Uterus (tissue), 2 donors: Measurements from ENCODE around the gene SLC2A6.

Experiments
- CTCF ChIP-seq, 4 experiments: fragments of 200-600 bp in 2 of 4; fragments of 450-650 bp in 2 of 4; sonication (generic) in 2 of 4; IDR thresholded peaks; one replicate each; pipeline ENCODE4 v1.5.1; 2016 to 2019; ENCODE audit warnings: antibody characterized with exemption in 4 of 4, mild to moderate bottlenecking in 2 of 4, moderate library complexity in 1 of 4
- POLR2A ChIP-seq, 2 donors: fragments of 450-650 bp; IDR thresholded peaks; one replicate each; pipeline ENCODE4 v1.6.1; 2016; ENCODE audit warnings: antibody characterized with exemption in 2 of 2, mild to moderate bottlenecking in 1 of 2, moderate library complexity in 1 of 2

GRCh38 chr9:133461975-133462374 lies 16.9 kb downstream of the SLC2A6 start:
- TF ChIP-seq CTCF (IDR thresholded peaks at IDR 0.05) (no peak), POLR2A (IDR thresholded peaks at IDR 0.05) (no peak)
